Tibial artery (tissue), 4 donors: ENCODE data around the gene GGPS1.
"Not testable (repeated sequence)": the region's sequence is repeated elsewhere in the genome, so short reads cannot be mapped to it uniquely, and the experiment has no call there.

Experiments
- DNase-seq, 2 donors: peaks; one replicate each; pipeline ENCODE4 v3.0.0-alpha.2; 2019
- H3K27ac ChIP-seq, 2 donors: fragments of 200-600 bp; sonication (generic) in 1 of 2; 1 replicate in 1 of 2; 2 replicates in 1 of 2; pipeline ENCODE4 v1.5.1; 2018 to 2019; ENCODE audit warnings: mild to moderate bottlenecking in 1 of 2
- H3K27me3 ChIP-seq, 2 donors: fragments of 200-600 bp; sonication (generic) in 1 of 2; one replicate each; pipeline versions ENCODE4 v1.5.1 to v1.6.0; 2016 to 2019
- H3K36me3 ChIP-seq, 3 donors: fragments of 200-600 bp; sonication (generic) in 2 of 3; one replicate each; pipeline ENCODE4 v1.5.1; 2016 to 2019; ENCODE audit warnings: mild to moderate bottlenecking in 2 of 3
- H3K4me1 ChIP-seq, 4 donors: fragments of 200-600 bp; sonication (generic) in 2 of 4; 1 replicate in 3 of 4; 2 replicates in 1 of 4; pipeline ENCODE4 v1.5.1; 2016 to 2019
- H3K4me3 ChIP-seq, 2 donors: fragments of 200-600 bp; sonication (generic) in 1 of 2; 1 replicate in 1 of 2; 2 replicates in 1 of 2; pipeline ENCODE4 v1.5.1; 2018 to 2019; ENCODE audit warnings: mild to moderate bottlenecking in 2 of 2
- H3K9me3 ChIP-seq, 3 donors: fragments of 200-600 bp; sonication (generic) in 1 of 3; one replicate each; pipeline ENCODE4 v1.5.1; 2016 to 2019
- intact Hi-C: fragments of 100-400 bp; cut with DNase I; formaldehyde crosslinking; loops from one replicate; pipeline ENCODE4 v1.15.0; 2023; ENCODE audit warnings: low total_unique reads
- TF ChIP-seq, protein P1 (sequence below), 2 experiments: fragments of 200-600 bp in 1 of 2; fragments of 450-650 bp in 1 of 2; IDR thresholded peaks; one replicate each; pipeline ENCODE4 v1.5.1; 2017 to 2019; ENCODE audit warnings: antibody characterized with exemption in 2 of 2, mild to moderate bottlenecking in 1 of 2, moderate library complexity in 1 of 2

The GGPS1 gene

GRCh38 chr1:235328271-235329138 lies at the start of gene GGPS1:
Gene GGPS1, plus strand, starts transcription at chr1:235328570. Its CDS starts 6,695 bp downstream, at chr1:235335265.
- Histone ChIP-seq H3K36me3 (peaks cover 0 to 7% (median 0%) of the 10 kb centered on the region in 3 donors), H3K4me3 (peak within 1 kb of the TSS; percentile 77 to 98), H3K27ac (peak within 1 kb of the TSS; percentile 96), H3K27me3 (no peaks in the 10 kb centered on the region), H3K4me1 (peaks cover 0 to 63% (median 55%) of the 10 kb centered on the region in 4 donors), H3K9me3 (no peaks in the 10 kb centered on the region)
- peak; percentile 97 to 99 for DNase-seq
- intact Hi-C loops, result loop anchor here (10.0 kb wide), 1 partner anchor 74 kb away; no protein-coding TSS in a partner anchor
- TF ChIP-seq, protein P1, sequence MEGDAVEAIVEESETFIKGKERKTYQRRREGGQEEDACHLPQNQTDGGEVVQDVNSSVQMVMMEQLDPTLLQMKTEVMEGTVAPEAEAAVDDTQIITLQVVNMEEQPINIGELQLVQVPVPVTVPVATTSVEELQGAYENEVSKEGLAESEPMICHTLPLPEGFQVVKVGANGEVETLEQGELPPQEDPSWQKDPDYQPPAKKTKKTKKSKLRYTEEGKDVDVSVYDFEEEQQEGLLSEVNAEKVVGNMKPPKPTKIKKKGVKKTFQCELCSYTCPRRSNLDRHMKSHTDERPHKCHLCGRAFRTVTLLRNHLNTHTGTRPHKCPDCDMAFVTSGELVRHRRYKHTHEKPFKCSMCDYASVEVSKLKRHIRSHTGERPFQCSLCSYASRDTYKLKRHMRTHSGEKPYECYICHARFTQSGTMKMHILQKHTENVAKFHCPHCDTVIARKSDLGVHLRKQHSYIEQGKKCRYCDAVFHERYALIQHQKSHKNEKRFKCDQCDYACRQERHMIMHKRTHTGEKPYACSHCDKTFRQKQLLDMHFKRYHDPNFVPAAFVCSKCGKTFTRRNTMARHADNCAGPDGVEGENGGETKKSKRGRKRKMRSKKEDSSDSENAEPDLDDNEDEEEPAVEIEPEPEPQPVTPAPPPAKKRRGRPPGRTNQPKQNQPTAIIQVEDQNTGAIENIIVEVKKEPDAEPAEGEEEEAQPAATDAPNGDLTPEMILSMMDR (IDR thresholded peaks at IDR 0.05), result no peak

DNA sequence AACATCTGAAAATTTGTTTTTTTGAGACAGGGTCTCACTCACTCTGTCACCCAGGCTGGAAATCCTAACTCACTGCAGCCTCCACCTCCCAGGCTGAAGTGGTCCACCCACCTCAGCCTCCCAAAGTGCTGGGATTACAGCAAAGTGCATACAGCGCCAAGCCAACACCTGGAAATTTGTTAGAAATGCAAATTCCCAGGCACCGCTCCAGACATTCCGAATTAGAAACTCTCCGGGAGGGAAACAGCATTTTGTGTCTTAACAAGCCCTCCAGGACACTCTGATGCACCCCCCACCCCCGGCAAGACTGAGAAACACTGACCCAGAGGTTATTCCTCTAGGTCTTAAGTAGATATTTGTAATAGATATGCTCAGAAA lies 49.5 kb upstream of the GGPS1 start:
- no peak overlapping the region for H3K4me3 ChIP-seq
- no peaks in the 10 kb centered on the region for H3K9me3 ChIP-seq
- intact Hi-C loops, result no loop called here

GRCh38 chr1:235279694-235280093 lies 48.7 kb upstream of the GGPS1 start:
- H3K36me3 ChIP-seq, result no peaks in the 10 kb centered on the region
- TF ChIP-seq, protein P1 (IDR thresholded peaks at IDR 0.05), result no peak
- no peaks in the 10 kb centered on the region for H3K27me3 ChIP-seq
- intact Hi-C loops, result no loop called here
- DNase-seq, result no peak
- peaks cover 0 to 37% (median 14%) of the 10 kb centered on the region in 4 donors for H3K4me1 ChIP-seq
- H3K27ac ChIP-seq, result no peak overlapping the region
- no peak overlapping the region for H3K4me3 ChIP-seq
- no peaks in the 10 kb centered on the region for H3K9me3 ChIP-seq

More for the DNA sequence above, 49.5 kb upstream of the GGPS1 start:
- Histone ChIP-seq H3K36me3 (no peaks in the 10 kb centered on the region), H3K27ac (no peak overlapping the region), H3K4me1 (peaks cover 0 to 30% (median 10%) of the 10 kb centered on the region in 4 donors), H3K27me3 (no peaks in the 10 kb centered on the region)
- TF ChIP-seq, protein P1 (IDR thresholded peaks at IDR 0.05), result no peak
- DNase-seq, result no peak

- intact Hi-C loops, result no loop called here
Observed at GRCh38 chr1:235280467-235280866, 47.9 kb upstream of the GGPS1 start.

GRCh38 chr1:235283636-235284035 lies 44.7 kb upstream of the GGPS1 start:
- H3K4me3 ChIP-seq, H3K9me3 ChIP-seq, H3K27ac ChIP-seq, DNase-seq, H3K27me3 ChIP-seq, intact Hi-C loops, H3K36me3 ChIP-seq: not testable (repeated sequence)
- H3K4me1 ChIP-seq, result peaks cover 0 to 43% (median 20%) of the 10 kb centered on the region in 4 donors

More at GRCh38 chr1:235280467-235280866, 47.9 kb upstream of the GGPS1 start:
- H3K4me3 ChIP-seq, result no peak overlapping the region
- no peak overlapping the region for H3K27ac ChIP-seq
- no peaks in the 10 kb centered on the region for H3K9me3 ChIP-seq
- TF ChIP-seq, protein P1 (IDR thresholded peaks at IDR 0.05), result no peak
- peaks cover 0 to 37% (median 15%) of the 10 kb centered on the region in 4 donors for H3K4me1 ChIP-seq
- H3K36me3 ChIP-seq, result no peaks in the 10 kb centered on the region
- no peak for DNase-seq
- no peaks in the 10 kb centered on the region for H3K27me3 ChIP-seq

GRCh38 chr1:235284231-235284769 lies 44.1 kb upstream of the GGPS1 start:
- H3K4me1 ChIP-seq, result peaks cover 0 to 39% (median 19%) of the 10 kb centered on the region in 4 donors
- H3K9me3 ChIP-seq, result no peaks in the 10 kb centered on the region
- H3K4me3 ChIP-seq, result no peak overlapping the region
- TF ChIP-seq, protein P1 (IDR thresholded peaks at IDR 0.05), result no peak
- H3K27ac ChIP-seq, result no peak overlapping the region
- intact Hi-C loops, result no loop called here
- H3K27me3 ChIP-seq, result no peaks in the 10 kb centered on the region
- no peak for DNase-seq
- no peaks in the 10 kb centered on the region for H3K36me3 ChIP-seq
